K562 (cell line): ENCODE data around the gene CIB2. TPM values are rescaled to one million over a fixed set of nuclear protein-coding genes. Genes with fewer than 3 reads are reported as not detected.

Source experiments
- ATAC-seq: fragments of 200-7000 bp; cut with Tn5 transposase; 3 replicates; pipeline ENCODE4 v1.9.1; 2020; ENCODE audit warnings: moderate library complexity
- BruUV-seq: library from RNA; stranded (reverse); fragments of 400-500 nt; replicated peaks from 2 replicates; lab custom pipeline; 2021; lab: Mats Ljungman, UMichigan
- CTCF ChIA-PET: fragments of 300-600 bp; formaldehyde crosslinking; extraction: SDS; loops from one replicate; lab custom pipeline; 2021; ENCODE audit warnings: low intra/inter-chr PET ratio; lab: Yijun Ruan, JAX
- POLR2A ChIA-PET: fragments of 300-600, 350-650 bp; sonication (Branson Sonifier 250); formaldehyde crosslinking; extraction: SDS; loops from one replicate; lab custom pipeline; 2021; ENCODE audit warnings: antibody characterized with exemption, inconsistent platforms; lab: Yijun Ruan, JAX
- DNase-seq, 4 experiments: peaks; one replicate each; pipeline versions ENCODE4 v3.0.0 to v3.0.0-alpha.2; 2011 to 2018; ENCODE audit warnings: low spot score in 3 of 4, mixed read lengths in 3 of 4; ENCODE audit errors: extremely low read depth in 1 of 4
- FAIRE-seq: peaks from 2 replicates; lab custom pipeline; 2011; peaks lifted over from hg19 to GRCh38; lab: Jason Lieb, UNC
- H2AFZ ChIP-seq: 2 replicates; pipeline ENCODE4 v1.6.0; 2011; ENCODE audit warnings: low read depth, low read length, control low read depth, inconsistent platforms
- H3K27ac ChIP-seq: fragments of 200-600 bp; 3 replicates; pipeline ENCODE4 v1.8.0; 2011; ENCODE audit warnings: low read depth, mild to moderate bottlenecking, control low read depth, inconsistent platforms, low read length, moderate library complexity, mixed read lengths; ENCODE audit errors: extremely low read depth
- H3K27me3 ChIP-seq, 2 experiments: fragments of 300-600 bp in 1 of 2; 2 replicates in 1 of 2; 3 replicates in 1 of 2; pipeline versions ENCODE4 v1.6.0 to v1.8.0; 2011; ENCODE audit warnings: inconsistent platforms in 2 of 2, low read length in 2 of 2, mild to moderate bottlenecking in 1 of 2, mixed read lengths in 1 of 2, moderate library complexity in 1 of 2; ENCODE audit not compliant: control insufficient read depth in 2 of 2, insufficient read depth in 2 of 2
- H3K36me3 ChIP-seq: fragments of 300-600 bp; 3 replicates; pipeline ENCODE4 v1.8.0; 2011; ENCODE audit warnings: mild to moderate bottlenecking, low read length, inconsistent platforms; ENCODE audit not compliant: control insufficient read depth, insufficient read depth
- H3K4me1 ChIP-seq, 2 experiments: fragments of 200-600 bp in 1 of 2; replicated peaks in 1 of 2; 2 replicates in 1 of 2; 3 replicates in 1 of 2; pipeline versions ENCODE4 v1.5.1 to v1.8.0; 2011; ENCODE audit warnings: inconsistent platforms in 2 of 2, low read length in 2 of 2, mild to moderate bottlenecking in 1 of 2, mixed read lengths in 1 of 2, moderate library complexity in 1 of 2; ENCODE audit not compliant: control insufficient read depth in 2 of 2, insufficient read depth in 2 of 2
- H3K4me2 ChIP-seq: 2 replicates; pipeline ENCODE4 v1.6.1; 2011; ENCODE audit warnings: low read length, control low read depth, inconsistent platforms, mixed read lengths; ENCODE audit not compliant: insufficient read depth
- H3K4me3 ChIP-seq: fragments of 200-600 bp; sonication (generic), shearing (Covaris generic); 2 replicates; pipeline ENCODE4 v1.5.1; 2016; ENCODE audit warnings: control low read depth, inconsistent platforms
- H3K79me2 ChIP-seq: fragments of 200-600 bp; 3 replicates; pipeline ENCODE4 v1.8.0; 2011; ENCODE audit warnings: low read length, inconsistent platforms; ENCODE audit not compliant: control insufficient read depth, insufficient read depth
- H3K9ac ChIP-seq, 2 experiments: 2 replicates each; pipeline versions ENCODE4 v1.6.0 to v1.6.1; 2011; ENCODE audit warnings: low read depth in 2 of 2, low read length in 2 of 2, control low read depth in 1 of 2, inconsistent platforms in 1 of 2, mild to moderate bottlenecking in 1 of 2, mixed read lengths in 1 of 2; ENCODE audit not compliant: insufficient read depth in 1 of 2
- H3K9me1 ChIP-seq: one replicate; pipeline ENCODE4 v1.6.0; 2011; ENCODE audit warnings: inconsistent platforms, mild to moderate bottlenecking, low read length, moderate library complexity; ENCODE audit not compliant: control insufficient read depth, insufficient read depth
- H3K9me3 ChIP-seq: replicated peaks from 2 replicates; pipeline ENCODE4 v1.5.1; 2011; ENCODE audit warnings: low read depth, low read length, inconsistent platforms; ENCODE audit not compliant: control insufficient read depth, insufficient read depth
- H4K20me1 ChIP-seq: replicated peaks from 2 replicates; pipeline ENCODE4 v1.6.1; 2011; ENCODE audit warnings: low read length, inconsistent platforms, mixed read lengths; ENCODE audit not compliant: control insufficient read depth, insufficient read depth
- ATF3 ChIP-seq, 2 experiments: fragments of 450-650 bp in 1 of 2; sonication (generic) in 1 of 2; formaldehyde crosslinking in 1 of 2; IDR thresholded peaks in 1 of 2; conservative IDR thresholded peaks in 1 of 2; 2 replicates each; pipeline versions ENCODE4 v1.6.1 to v1.8.1; 2016 to 2023; ENCODE audit warnings: mild to moderate bottlenecking in 2 of 2, moderate library complexity in 2 of 2, inconsistent platforms in 1 of 2, missing genetic modification reagents in 1 of 2
- ELF1 ChIP-seq: fragments of 200-800 bp; sonication (Bioruptor generic); IDR thresholded peaks from 2 replicates; pipeline ENCODE4 v1.6.1; 2016; ENCODE audit warnings: missing genetic modification characterization, missing compliant biosample characterization
- IFI16 ChIP-seq: fragments of 250-450 bp; sonication (Bioruptor Pico); IDR thresholded peaks from 2 replicates; pipeline ENCODE4 v2.1.2; 2022; ENCODE audit warnings: mild to moderate bottlenecking, inconsistent platforms
- PRMT5 ChIP-seq: sonication (generic); formaldehyde crosslinking; IDR thresholded peaks from 2 replicates; pipeline ENCODE4 v1.5.0; 2020; ENCODE audit warnings: missing genetic modification reagents
- RERE ChIP-seq: sonication (generic); formaldehyde crosslinking; IDR thresholded peaks from 2 replicates; pipeline ENCODE4 v1.8.0; 2023; ENCODE audit warnings: missing genetic modification reagents, mild to moderate bottlenecking, borderline replicate concordance
- SMC3 ChIP-seq: conservative IDR thresholded peaks from 2 replicates; pipeline ENCODE4 v1.6.1; 2011; ENCODE audit warnings: low read depth, low read length, improper control_type of control experiment; ENCODE audit not compliant: insufficient read depth
- TAF9B ChIP-seq: fragments of 450-650 bp; IDR thresholded peaks from 2 replicates; pipeline ENCODE4 v1.6.1; 2018; ENCODE audit warnings: mild to moderate bottlenecking; ENCODE audit not compliant: partially characterized antibody
- THRA ChIP-seq: fragments of 450-650 bp; IDR thresholded peaks from 2 replicates; pipeline ENCODE4 v1.6.1; 2017; ENCODE audit warnings: mild to moderate bottlenecking, moderate library complexity
- YBX1 ChIP-seq: fragments of 450-650 bp; IDR thresholded peaks from 2 replicates; pipeline ENCODE4 v1.7.1; 2016; ENCODE audit warnings: mild to moderate bottlenecking
- ZBTB17 ChIP-seq: fragments of 450-650 bp; formaldehyde crosslinking; IDR thresholded peaks from 2 replicates; pipeline ENCODE4 v1.4.0; 2020; ENCODE audit warnings: mild to moderate bottlenecking
- ZBTB43 ChIP-seq: sonication (generic); formaldehyde crosslinking; IDR thresholded peaks from 2 replicates; pipeline ENCODE4 v1.8.0; 2023; ENCODE audit warnings: mild to moderate bottlenecking, missing genetic modification reagents
- ZNF354B ChIP-seq: fragments of 250-450 bp; sonication (Bioruptor Pico); IDR thresholded peaks from 2 replicates; pipeline ENCODE4 v1.4.0; 2020
- ZNF76 ChIP-seq: fragments of 250-450 bp; sonication (Bioruptor Pico); IDR thresholded peaks from 2 replicates; pipeline ENCODE4 v1.4.0; 2020; ENCODE audit warnings: mild to moderate bottlenecking, moderate library complexity, borderline replicate concordance
- WGBS: fragments of 100-300 bp; shearing (Covaris generic); methylation state at CpG from one replicate; pipeline ENCODE4 v1.1.6; 2016; ENCODE audit warnings: low coverage, mixed read lengths; ENCODE audit not compliant: insufficient coverage; ENCODE audit errors: missing lambda C conversion rate; 5-methylcytosine and 5-hydroxymethylcytosine counted together
- in situ Hi-C: fragments of 300-500 bp; cut with MboI; formaldehyde crosslinking; loops from 4 replicates; pipeline ENCODE4 v1.15.0; 2018; ENCODE audit warnings: inconsistent platforms, mixed read lengths
- intact Hi-C: fragments of 100-400 bp; cut with micrococcal nuclease; formaldehyde crosslinking; loops from 2 replicates; pipeline ENCODE4 v1.14.2; 2022
- polyA plus RNA-seq, 8 experiments: library from polyadenylated mRNA; depleted of rRNA in 4 of 8; stranded (reverse) in 5 of 8; unstranded in 3 of 8; fragments of >200 nt; fragmentation: Nextera tagmentation in 2 of 8; fragmentation: Illumina TruSeq in 1 of 8; extraction: Ambion mirVana in 2 of 8; extraction: Trizol in 1 of 8; gene quantifications; 2 replicates each; pipeline versions ENCODE4 v1.2.1 to v1.2.3, GENCODE V29; 2011 to 2014; ENCODE audit warnings: inconsistent platforms in 1 of 8, missing spikeins in 1 of 8
- total RNA-seq, 7 experiments: library from RNA; depleted of rRNA in 6 of 7; stranded (reverse); fragments of >200 nt in 6 of 7; fragmentation: Illumina TruSeq in 2 of 7; extraction: Trizol in 2 of 7; gene quantifications; 2 replicates each; pipeline versions ENCODE4 v1.2.1 to v1.2.3, GENCODE V29; 2011 to 2021; ENCODE audit warnings: low replicate concordance in 1 of 7

CIB2 gene
- total and polyA plus RNA-seq, 9 of the 15 experiments (the other 6 are each of a cell fraction or from before 2014, with no cell fraction given), result 1.5 to 37.4 (median 19.4) TPM

GRCh38 chr15:78179906-78180305, 48.7 kb upstream of the CIB2 start:
- no peaks in the 10 kb centered on the region for H3K9me3 ChIP-seq
- H3K79me2 ChIP-seq, result no peaks in the 10 kb centered on the region
- 0 out of 2 replicates have a peak, but pooled peaks cover 4% of the 10 kb centered on the region for H4K20me1 ChIP-seq
- no peak for FAIRE-seq
- intact Hi-C loops, result no loop called here
- no peaks in the 10 kb centered on the region for H3K36me3 ChIP-seq
- H3K4me2 ChIP-seq, result no peak overlapping the region
- H3K4me3 ChIP-seq, result no peak overlapping the region
- BruUV-seq, result no TSS peak
- in situ Hi-C loops, result no loop called here
- H3K27me3 ChIP-seq, result peaks cover 4 to 11% of the 10 kb centered on the region in 2 experiments; a peak in 3 of 5 replicates
- TF ChIP-seq YBX1 (no peak), ZBTB17 (CRISPR knock-in tag) (no peak), ZBTB43 (CRISPR knock-in tag) (no peak), ATF3 (IDR thresholded peaks at IDR 0.05) (no peak), ATF3 (CRISPR knock-in tag; conservative IDR thresholded peaks at IDR 0.05) (no peak), PRMT5 (CRISPR knock-in tag) (no peak), SMC3 (no peak), ZNF76 (CRISPR knock-in tag) (no peak), THRA (no peak), RERE (no peak), IFI16 (CRISPR knock-in tag) (no peak), ELF1 (tag) (no peak), ZNF354B (no peak), TAF9B (no peak)
- POLR2A ChIA-PET, result interaction anchor here (0.6 kb wide), 1 partner anchor 72 kb away, joined by 4 read pairs; no protein-coding TSS in a partner anchor
- H3K9me1 ChIP-seq, result no peaks in the 10 kb centered on the region
- 7% methylated on average over 5 of the region's 5 CpGs for WGBS
- no peak for ATAC-seq
- no peak for DNase-seq
- no peak overlapping the region for H2AFZ ChIP-seq
- H3K27ac ChIP-seq, result no peak overlapping the region
- CTCF ChIA-PET, result no interaction called here
- peaks cover 0 to 20% of the 10 kb centered on the region in 2 experiments; a peak in 2 of 5 replicates for H3K4me1 ChIP-seq
- no peak overlapping the region for H3K9ac ChIP-seq
